GM19025 (cell line): Measurements from ENCODE around the gene FAM20A.
A peak's percentile ranks its signal among the peaks of the same experiment; 100 is the strongest.
"Not testable (repeated sequence)": the region's sequence is repeated elsewhere in the genome, so short reads cannot be mapped to it uniquely, and the experiment has no call there.

Experiments used
- ATAC-seq: cut with Tn5 transposase; IDR thresholded peaks from one replicate; pipeline ENCODE4 v1.9.1; 2021; ENCODE audit warnings: mild to moderate bottlenecking, low read depth, moderate library complexity; ENCODE audit not compliant: unreplicated experiment

The FAM20A gene

DNA sequence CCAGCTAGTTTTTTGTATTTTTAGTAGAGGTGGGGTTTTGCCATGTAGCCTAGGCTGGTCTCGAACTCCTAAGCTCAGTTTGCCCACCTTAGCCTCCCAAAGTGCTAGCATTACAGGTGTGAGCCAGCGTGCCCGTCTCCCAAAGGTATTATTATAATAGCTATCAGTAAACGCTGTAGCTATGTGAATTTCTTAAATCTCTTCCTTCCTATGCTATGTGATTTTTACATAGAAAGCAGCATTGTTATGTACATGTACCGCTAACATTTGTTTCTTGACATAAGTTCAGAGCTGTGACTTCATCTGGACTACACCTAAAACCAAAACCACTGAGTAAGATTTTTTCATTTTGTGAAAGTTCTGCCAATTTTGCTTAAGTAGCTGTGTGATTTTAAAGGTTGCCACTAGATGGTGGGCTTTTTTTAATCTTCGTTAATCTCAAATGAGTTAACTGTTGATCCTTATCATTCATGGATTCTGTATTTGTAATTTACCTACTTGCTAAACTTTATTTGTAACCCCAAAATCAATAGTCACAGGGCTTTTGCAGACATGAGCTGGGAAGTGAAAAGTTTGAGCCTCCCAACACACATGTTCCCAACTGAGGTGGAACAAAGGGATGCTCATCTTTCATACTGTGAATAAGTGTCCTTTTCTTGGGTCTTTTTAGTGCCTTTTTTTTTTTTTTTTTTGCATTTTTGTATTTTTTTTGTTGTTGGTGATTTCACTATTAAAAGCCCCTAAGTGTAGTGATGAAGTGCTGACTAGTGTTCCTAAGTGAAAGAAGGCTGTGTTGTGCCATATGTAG lies 67.1 kb downstream of the FAM20A start:
- no peak for ATAC-seq

DNA sequence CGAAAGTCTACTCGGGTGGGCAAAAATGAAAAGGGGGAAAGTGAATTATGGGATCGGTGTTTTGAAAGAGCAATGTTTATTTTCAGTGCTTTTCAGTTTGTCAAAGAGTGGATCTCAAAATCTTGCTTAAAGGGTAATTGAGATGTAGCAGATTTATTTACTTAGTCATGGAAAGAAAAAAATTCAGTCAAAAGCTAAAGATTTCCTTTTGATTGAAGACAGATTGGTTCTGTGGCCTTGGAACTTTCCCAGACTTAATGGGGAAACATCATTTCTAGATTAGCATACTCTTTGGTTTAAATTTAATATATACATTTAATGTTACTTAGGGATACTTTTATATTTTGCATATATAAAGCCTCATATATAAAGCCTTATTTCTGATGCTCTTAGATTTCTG lies 68.3 kb downstream of the FAM20A start:
- no peak for ATAC-seq

DNA sequence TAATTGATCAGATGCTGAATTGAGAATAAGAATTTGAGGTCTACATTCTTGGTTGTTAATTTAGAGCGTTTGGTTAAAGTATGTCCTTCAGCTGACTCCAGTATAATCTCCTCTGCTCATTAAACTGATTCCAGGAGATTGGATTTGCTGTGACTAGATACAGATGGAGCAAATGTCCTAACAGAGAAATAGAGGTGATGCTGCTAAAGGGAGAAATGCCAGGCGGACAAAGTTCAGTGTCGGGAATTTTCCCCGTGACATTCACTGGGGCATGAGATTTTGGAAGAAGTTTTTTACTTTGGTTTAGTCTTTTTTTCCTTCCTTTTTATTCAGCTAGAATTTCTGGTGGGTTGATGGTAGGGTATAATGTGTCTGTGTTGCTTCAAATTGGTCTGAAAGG lies 69.9 kb downstream of the FAM20A start:
- no peak for ATAC-seq

DNA sequence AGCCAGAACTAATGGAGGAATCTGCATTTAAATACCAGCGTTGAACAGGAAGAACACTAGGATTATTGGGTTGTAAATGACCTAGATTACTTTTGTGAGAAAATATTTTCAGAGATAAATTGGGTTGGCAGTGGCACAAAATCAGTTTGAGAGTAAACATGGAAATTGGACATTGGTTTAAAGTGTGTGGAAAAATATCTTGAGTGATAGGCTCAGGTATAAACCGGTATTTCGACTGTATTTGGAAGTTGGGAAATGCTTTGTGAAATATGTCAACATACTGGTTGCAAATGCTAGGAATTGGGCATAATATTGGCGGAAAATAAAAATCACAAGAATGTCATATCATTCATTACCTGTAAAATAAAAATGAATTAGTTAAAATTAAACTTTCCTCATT lies 73.9 kb downstream of the FAM20A start:
- ATAC-seq, result no peak

DNA sequence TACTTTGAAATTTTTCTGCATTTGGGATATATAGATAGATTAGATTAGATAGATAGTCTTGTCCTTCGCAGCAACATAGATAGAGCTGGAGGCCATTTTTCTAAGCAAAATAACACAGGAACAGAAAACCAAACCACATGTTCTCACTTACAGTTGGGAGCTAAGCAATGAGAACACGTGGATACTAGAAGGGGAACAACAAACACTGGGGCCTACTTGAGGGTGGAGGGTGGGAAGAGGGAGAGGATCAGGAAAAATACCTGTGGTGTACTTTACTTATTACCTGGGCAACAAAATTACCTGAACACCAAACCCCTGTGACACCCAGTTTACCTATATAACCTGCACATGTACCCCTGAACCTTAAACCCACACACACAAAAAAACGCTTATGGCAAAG lies 74.6 kb downstream of the FAM20A start:
- no peak for ATAC-seq

DNA sequence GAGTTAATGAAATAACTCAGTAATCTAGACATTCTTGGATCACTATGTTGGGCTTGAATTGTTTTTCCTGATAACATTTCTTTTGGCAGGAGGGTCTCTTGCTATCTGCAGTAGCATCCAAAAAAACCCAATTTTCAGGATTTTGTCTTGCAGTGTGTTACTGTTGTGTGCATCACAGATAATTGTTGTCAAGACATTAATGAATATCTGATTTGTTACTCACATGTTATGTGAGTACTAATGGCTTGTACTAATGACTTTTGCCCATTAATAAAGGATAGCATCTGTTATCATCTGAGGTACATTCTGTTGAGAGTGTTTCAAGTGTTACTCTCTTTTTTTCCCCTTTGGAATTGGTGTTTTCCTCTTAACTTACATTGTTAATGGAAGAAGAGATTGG lies 78.9 kb downstream of the FAM20A start:
- ATAC-seq, result no peak

DNA sequence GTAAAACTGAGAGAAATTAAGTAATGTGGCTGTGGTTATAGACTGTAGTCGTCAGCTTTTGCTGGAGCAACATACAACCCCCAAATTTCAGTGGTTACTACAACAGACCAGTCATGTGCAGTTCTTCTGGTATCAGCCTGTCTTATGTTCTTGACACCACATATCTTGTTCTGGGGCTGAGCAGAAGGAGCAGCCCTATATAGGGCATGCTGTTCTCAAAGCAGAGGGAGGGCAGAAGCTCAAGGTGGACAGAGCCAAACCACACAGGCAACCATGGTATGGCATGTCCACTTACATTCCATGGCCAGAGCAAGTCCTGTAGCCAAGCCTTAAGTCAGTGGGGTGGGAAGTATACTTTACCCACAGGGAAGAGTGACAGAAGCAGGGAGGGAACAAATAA lies 81.3 kb downstream of the FAM20A start:
- no peak for ATAC-seq

DNA sequence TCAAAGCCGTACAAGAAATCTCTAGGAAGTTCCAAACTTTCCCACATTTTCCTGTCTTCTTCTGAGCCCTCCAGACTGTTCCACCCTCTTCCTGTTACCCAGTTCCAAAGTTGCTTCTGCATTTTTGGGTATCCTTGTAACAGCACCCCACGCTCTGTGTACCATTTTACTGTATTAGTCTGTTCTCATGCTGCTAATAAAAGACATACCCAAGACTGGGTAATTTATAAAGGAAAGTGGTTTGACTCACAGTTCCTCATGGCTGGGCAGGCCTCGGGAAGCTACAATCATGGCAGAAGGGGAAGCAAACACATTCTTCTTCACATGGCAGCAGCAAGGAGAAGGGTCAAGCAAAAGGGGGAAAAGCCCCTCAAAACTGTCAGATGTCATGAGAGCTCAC lies 82.1 kb downstream of the FAM20A start:
- not testable (repeated sequence) for ATAC-seq

DNA sequence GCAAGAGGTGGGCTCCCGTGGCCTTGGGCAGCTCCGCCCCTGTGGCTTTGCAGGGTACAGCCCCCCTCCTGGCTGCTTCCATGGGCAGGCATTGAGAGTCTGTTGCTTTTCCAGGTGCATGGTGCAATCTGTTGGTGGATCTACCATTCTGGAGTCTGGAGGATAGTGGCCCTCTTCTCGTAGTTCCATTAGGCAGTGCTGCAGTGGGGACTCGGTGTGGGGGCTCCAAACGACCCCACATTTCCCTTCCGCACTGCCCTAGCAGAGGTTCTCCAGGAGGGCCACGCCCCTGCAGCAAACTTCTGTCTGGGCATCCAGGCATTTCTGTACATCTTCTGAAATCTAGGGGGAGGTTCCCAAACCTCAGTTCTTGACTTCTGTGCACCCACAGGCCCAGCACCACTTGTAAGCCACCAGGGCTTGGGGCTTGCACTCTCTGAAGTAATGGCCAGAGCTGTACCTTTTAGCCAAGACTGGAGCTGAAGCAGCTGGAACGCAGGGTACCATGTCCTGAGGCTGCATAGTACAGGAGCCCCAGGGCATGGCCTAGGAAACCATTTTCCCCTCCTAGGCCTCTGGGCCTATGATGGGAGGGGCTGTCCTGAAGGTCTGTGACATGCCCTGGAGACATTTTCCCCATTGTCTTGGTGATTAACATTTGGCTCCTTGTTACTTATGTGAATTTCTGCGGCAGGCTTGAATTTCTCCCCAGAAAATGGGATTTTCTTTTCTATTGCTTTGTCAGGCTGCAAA lies 82.9 kb downstream of the FAM20A start:
- no peak for ATAC-seq

DNA sequence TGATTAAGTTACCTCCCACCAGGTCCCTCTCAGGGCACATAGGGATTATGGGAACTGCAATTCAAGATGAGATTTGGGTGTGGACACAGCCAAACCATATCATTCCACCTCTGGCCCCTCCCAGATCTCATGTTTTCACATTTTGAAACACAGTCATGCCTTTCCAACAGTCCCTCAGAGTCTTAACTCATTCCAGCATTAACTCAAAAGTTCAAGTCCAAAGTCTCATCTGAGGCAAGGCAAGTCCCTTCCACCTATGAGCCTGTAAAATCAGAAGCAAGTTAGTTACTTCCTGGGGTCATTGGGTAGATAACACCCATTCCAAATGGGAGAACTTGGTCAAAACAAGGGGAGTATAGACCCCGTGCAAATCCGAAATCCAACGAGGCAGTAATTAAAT lies 83.6 kb downstream of the FAM20A start:
- not testable (repeated sequence) for ATAC-seq

DNA sequence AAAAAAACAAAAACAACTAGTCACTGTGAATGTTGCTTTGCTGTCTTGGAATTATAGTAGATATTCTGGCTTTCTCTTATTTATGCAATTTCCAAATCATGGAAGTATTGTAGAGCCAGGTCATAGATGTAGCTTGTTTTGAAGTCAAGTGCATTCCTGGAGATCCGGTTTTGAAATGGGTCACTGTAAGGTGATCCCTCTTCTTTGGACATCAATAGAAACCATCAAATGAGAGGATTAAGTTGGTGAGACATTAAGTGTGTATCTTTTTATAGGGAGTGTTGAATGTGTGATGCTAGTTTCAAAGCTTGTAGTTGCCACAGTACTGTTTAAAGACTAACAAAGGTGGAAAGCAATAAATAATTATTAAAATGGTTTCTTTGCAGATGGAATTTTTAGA lies 84.4 kb downstream of the FAM20A start:
- no peak for ATAC-seq

DNA sequence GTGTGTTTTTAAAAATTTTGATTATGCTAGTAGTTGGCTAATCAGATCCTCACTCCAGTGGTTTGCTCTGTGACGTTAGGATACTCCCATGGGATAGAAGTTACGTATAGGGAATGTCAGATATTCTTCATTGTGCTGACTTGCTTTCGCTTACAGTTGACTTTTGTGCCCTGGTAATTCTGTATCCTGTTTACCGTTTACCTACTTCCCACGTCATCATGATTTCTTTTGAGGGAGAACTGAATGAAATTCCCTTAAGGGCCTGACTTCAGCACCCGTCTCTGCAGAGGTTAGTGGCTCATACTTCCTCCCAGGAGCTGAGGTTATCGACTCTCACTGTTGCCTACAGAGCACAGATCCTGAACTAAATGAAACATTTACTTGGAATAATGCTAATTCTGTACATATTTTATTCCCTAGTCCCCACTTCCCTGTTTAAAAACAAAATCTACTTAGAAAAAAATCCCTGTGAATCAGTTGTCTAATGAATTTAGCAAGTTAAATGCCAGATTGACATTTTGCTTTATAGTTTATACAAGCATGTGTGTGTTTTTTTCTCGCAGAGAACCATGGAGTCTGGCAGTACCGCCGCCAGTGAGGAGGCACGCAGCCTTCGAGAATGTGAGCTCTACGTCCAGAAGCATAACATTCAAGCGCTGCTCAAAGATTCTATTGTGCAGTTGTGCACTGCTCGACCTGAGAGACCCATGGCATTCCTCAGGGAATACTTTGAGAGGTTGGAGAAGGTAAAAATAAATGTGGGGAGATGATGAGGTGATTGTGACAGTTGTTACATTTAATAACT lies 86.1 kb downstream of the FAM20A start:
- ATAC-seq, result no peak

DNA sequence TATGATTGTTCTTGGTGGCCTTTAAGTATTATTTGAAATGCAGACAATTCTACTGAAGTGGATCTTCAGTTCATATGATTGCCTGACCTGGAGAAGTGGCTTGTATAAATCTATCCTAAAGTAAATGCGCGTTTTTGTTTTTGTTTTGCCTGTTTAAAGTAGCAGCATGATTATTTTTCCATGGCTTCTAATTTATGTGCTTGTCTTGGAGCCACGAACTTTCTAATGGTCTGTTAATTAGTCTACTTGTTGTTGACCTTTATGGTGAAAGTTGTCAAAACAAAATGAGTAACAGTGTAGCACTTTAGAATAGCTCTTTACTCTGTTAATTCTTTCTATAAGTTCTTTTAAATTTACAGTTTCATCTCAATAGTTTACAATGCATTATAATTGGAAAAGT lies 87.2 kb downstream of the FAM20A start:
- no peak for ATAC-seq

DNA sequence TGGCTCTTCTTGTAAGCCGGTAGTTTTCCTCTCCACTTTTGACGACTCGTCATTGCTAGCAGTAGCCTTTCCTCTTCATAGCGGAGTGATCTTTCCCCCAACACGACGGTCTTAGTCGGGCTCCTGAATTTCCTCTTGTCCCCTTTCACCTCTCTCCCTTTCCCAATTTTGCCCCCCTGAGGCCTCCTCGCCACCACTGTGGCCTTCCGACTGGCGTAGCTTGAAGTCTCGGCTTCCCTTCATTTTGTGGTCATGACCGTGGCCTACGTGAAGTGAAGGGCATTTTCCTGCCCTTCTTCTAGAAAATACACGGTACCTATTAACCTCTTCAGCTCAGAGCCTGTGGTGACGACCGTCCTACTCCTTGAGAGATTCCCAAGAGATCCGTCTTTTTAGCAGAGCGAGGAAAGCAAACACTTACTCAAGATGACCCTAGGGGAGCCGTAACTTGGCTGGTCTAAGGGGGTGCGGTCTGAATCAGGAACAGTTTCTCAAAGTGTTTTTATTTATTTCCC lies 88.2 kb downstream of the FAM20A start:
- no peak for ATAC-seq

DNA sequence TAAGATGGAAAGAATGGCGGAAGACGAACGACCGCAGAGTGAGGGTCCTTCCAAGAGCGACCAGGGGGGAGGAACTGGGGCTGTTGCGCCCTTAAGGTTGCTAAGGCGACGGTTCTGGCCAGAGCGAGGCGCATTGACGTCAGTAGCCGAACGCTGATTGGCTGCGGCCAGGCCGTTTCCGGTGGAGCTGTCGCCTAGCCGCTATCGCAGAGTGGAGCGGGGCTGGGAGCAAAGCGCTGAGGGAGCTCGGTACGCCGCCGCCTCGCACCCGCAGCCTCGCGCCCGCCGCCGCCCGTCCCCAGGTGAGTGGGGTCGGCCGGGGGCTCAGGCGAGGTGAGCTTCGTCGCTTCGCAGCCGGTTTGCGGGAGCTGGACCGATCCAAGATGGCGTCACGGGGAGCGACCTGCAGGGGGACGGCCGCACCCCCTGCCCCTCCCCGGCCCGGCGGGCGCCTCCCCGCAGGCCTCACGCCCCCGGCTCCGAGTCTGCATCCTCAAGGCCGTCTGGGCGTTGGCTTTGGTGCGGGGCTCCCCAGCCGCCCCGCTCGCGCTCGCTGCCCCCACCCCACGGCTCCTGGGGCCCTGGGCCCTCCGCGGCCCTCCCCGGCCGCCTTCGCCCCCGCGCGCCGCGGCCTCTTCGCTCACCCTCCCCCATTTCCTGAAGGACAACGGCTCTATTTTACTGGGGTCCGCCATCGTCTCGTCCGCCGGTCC lies 88.8 kb downstream of the FAM20A start, which contains the start of gene PRKAR1A:
PRKAR1A (plus strand) TSS at position 184 of the 713 bp plus-strand sequence. CDS start 2,970 bp downstream, outside the sequence.
- ATAC-seq, result peak; percentile 87

DNA sequence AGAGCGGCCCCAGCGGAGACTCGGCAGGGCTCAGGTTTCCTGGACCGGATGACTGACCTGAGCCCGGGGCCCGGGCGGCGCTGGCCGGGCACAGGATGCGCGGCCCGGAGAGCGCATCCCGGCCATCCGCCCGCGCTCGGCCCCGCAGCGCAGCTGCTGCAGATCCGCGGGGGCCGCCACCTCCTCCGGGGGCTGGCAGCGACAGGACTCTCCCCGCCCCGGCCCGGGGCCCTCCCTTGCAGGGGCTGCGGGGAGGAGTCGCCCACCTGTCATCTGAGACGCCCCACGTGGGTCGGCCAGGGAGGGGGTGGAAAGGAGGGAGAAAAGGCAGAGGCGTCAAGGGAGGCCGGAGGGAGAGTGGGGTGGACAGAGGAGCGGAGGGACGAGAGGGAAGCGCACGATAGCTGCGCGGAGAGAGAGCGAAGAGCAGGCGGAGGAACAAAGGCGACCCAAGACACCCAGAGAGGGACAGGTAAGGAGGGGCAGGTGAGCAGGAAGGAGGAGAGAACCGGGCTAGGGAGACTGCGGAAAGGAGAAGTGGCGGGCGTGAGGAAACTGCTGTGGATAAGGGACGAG lies 89.4 kb downstream of the FAM20A start:
- peak; percentile 45 for ATAC-seq

DNA sequence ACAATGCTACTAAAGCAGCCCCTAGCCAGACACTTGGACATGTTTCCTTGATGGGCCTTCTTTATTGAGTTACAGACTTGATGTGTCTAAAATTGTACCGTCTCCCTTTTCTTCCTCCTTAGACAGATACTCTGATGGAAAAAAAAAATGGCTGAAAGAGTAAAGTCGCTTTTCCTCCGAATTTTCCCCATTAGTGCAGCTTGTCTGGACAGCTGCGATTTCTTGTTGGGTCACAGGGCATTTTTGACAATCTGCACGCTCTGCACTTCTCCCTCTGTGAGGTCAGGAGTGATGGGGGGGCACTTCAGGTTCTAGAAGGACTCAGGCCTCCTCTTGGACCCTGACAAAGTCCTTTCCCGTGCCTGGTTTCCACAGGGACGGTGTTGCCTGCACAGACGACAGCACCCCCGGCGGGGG lies 89.9 kb downstream of the FAM20A start:
- ATAC-seq, result no peak

DNA sequence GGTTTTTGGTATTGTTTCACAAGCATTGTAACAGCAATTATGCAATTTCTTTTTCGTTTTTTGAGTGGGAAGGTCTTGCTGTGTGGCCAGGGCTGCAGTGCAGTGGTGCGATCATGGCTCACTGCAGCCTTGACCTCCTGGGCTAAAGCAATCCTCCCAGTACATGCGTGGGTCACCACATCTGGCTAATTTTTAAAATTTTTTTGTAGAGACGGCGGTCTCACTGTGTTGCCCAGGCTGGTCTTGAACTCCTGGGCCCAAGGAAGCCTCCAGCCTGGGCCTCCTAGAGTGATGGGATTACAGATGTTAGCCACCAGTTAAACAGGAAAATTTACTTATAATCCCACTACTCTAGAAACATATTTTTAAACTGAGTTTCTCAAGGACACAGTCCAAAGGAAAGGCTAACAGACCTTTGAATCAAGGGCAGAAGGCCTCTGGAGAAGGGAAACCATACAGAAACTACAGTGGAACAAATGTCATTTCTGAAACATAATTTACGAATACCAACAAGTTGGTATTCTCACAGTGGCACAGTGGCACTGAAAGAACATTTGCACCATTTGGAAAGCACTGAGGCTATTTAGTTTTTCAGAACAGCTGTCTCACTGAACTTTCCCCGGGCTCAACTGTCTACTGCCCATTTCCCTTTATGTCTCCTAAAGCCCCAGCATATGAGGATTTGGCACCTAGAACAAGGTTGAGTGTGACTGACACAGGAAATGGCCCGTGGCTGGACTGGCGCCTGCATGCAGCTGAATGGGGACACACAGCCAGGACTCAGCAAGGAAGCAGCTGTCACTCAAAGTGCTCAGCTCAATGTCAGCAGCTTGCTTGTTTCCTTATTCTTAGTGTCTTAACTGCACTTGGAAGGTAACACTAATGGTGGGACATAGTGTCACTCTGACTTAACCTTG lies 91.8 kb downstream of the FAM20A start:
- no peak for ATAC-seq

DNA sequence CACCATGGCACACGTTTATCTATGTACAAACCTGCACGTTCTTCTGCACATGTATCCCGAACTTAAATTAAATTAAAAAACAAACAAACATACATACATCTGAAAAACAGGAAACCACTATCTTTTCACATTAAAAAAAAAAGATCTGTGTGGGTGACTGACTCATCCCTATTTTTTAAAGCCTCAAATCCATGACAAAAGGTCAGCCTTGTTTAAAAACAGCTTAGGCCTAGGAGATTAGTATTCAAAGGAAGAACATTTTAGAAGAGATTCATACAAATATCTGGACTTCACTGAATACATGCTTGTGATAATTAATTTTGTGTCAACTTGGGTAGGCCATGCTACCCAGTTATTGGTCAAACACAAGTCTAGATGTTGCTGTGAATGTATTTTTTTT lies 93.6 kb downstream of the FAM20A start:
- ATAC-seq, result no peak
